Colonic mucosa (tissue), 4 donors: ENCODE data around the gene HNRNPH3. TPM values are rescaled to one million over a fixed set of nuclear protein-coding genes. Genes with fewer than 3 reads are reported as not detected.

Source experiments
- DNase-seq: peaks from one replicate; pipeline ENCODE4 v3.0.0-alpha.2; 2020
- H3K27ac ChIP-seq: fragments of 200-600 bp; one replicate; pipeline ENCODE4 v1.8.0; 2021
- H3K27me3 ChIP-seq: fragments of 200-600 bp; one replicate; pipeline ENCODE4 v1.8.0; 2021
- H3K36me3 ChIP-seq: fragments of 200-600 bp; one replicate; pipeline ENCODE4 v1.8.0; 2021
- H3K4me1 ChIP-seq: fragments of 200-600 bp; one replicate; pipeline ENCODE4 v1.8.0; 2021; ENCODE audit warnings: mild to moderate bottlenecking
- H3K4me3 ChIP-seq: fragments of 200-600 bp; one replicate; pipeline ENCODE4 v1.8.0; 2021
- H3K9ac ChIP-seq, 2 donors: one replicate each; pipeline ENCODE4 v1.7.0; 2013; ENCODE audit warnings: control low read depth in 2 of 2, low read depth in 2 of 2, low read length in 2 of 2
- H3K9me3 ChIP-seq: fragments of 200-600 bp; one replicate; pipeline ENCODE4 v1.8.0; 2021
- intact Hi-C: fragments of 100-400 bp; cut with DNase I; formaldehyde crosslinking; loops from one replicate; pipeline ENCODE4 v1.14.1; 2022
- total RNA-seq, 2 donors: library from RNA; stranded (reverse); fragmentation: NEBNext Ultra II Directional in 1 of 2; extraction: Animal tissue kit (Norgen Biotek cat#: 25700) in 1 of 2; gene quantifications; one replicate each; pipeline ENCODE4 v1.2.1, GENCODE V29; 2021
- TF ChIP-seq, protein P1 (sequence below): fragments of 200-600 bp; IDR thresholded peaks from one replicate; pipeline ENCODE4 v1.8.0; 2022; ENCODE audit warnings: antibody characterized with exemption, mild to moderate bottlenecking
- donor health status: healthy.
- donor health status: DM: no; HTN: no; CAD: no.
- donor health status: DM: no; HTN: no; CAD: no.

Gene HNRNPH3, protein sequence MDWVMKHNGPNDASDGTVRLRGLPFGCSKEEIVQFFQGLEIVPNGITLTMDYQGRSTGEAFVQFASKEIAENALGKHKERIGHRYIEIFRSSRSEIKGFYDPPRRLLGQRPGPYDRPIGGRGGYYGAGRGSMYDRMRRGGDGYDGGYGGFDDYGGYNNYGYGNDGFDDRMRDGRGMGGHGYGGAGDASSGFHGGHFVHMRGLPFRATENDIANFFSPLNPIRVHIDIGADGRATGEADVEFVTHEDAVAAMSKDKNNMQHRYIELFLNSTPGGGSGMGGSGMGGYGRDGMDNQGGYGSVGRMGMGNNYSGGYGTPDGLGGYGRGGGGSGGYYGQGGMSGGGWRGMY
- 100 to 1,000 TPM in 1 of 2 donors, 10 to 100 TPM in 1; 74.4 to 130 TPM for total RNA-seq

DNA sequence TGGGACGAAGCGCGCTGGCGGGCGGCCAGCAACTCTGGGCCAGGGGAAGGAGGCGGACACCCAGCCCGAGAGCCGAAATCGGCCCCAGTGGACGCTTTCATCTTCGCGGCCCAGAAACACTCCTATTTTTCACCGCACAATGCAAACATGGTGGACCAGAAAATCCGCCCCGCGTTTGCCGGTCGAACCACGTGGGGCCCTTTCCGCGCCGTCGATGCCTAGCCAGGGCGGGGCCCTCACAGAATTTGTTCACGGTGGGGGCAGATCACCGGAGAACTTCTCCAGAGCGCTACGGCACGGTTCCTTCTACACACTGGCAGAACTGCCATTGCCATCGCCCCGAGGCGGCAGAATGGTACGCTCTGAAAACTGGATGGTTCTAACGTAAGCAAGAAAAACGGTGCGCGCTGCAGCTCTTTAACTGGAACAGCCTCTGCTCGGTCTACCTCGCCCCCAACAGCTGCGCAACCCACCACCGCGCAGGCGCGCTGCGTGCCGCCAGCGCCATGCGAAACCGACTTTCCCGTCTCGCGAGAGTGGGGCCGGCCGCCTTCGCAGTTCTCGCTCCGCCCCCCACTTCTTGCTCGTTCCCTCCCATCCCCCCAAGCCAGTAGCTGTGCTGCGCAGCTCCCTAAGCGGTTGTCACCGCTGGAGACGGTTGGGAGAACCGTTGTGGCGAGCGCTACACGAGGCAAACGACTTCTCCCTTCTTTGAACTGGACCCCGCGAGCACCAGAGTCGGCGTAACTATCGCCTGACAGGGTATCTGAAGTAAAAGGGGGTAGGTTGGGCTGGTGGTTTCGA lies at the start of gene HNRNPH3:
TSS of gene HNRNPH3 (plus strand) at position 610 of the 804 bp plus-strand sequence. CDS start 5,158 bp downstream, outside the sequence.
- Histone ChIP-seq H3K9me3 (no peaks in the 10 kb centered on the region), H3K4me3 (peak within 1 kb of the TSS; percentile 77), H3K9ac (peak within 1 kb of the TSS; percentile 93 to 97), H3K36me3 (no peaks in the 10 kb centered on the region), H3K27ac (peak within 1 kb of the TSS; percentile 98), H3K4me1 (peaks cover 12% of the 10 kb centered on the region), H3K27me3 (no peaks in the 10 kb centered on the region)
- TF ChIP-seq, protein P1, sequence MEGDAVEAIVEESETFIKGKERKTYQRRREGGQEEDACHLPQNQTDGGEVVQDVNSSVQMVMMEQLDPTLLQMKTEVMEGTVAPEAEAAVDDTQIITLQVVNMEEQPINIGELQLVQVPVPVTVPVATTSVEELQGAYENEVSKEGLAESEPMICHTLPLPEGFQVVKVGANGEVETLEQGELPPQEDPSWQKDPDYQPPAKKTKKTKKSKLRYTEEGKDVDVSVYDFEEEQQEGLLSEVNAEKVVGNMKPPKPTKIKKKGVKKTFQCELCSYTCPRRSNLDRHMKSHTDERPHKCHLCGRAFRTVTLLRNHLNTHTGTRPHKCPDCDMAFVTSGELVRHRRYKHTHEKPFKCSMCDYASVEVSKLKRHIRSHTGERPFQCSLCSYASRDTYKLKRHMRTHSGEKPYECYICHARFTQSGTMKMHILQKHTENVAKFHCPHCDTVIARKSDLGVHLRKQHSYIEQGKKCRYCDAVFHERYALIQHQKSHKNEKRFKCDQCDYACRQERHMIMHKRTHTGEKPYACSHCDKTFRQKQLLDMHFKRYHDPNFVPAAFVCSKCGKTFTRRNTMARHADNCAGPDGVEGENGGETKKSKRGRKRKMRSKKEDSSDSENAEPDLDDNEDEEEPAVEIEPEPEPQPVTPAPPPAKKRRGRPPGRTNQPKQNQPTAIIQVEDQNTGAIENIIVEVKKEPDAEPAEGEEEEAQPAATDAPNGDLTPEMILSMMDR: no peak
- intact Hi-C loops: no loop called here
- DNase-seq: peak; percentile 99

DNA sequence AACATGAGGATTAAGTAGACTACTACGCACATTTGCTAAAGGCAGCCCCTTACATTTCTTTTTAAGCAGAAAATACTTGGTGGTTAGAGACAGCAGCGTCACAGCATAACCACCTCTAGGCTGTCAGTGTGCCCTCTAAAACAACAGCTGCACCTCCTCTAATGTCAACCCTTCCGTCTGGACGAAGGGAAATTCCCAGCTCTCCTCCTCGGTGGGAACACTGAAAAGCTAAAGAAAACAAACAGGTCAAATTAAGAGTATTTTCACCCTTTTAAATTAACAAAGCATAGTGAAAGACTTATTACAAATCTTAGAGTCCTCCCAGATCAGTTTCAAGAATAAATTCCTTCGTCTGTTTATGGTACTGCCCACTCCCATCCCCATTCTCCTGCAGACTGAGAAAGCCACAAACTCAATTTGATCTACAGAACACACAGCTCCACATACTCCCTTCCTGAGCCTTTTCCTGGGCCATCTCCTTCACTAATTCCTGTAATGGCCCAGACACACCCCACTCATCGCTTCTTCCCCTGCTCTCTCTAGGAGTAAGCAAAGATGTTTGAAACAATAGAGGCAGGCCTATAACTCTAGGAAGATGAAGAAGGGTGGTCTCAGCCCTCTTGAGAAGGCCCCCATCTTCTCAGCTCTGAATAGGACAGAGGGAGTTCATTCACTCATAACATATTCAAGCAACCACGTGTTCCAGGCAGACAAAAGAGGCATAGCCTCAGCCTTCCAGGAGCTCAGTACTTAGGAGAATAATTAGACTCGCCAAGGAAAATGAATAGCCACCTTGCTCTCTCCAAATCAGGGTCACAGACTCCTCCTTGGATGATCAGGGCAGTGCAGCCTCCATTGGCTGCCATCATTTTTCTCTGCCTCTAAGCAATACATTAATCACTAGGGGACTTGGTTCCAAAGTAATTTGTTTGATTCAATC lies 47.5 kb upstream of the HNRNPH3 start:
- TF ChIP-seq, protein P1: no peak
- Histone ChIP-seq H3K9me3 (no peaks in the 10 kb centered on the region), H3K36me3 (no peaks in the 10 kb centered on the region), H3K27ac (no peak overlapping the region), H3K9ac (no peak overlapping the region), H3K4me3 (no peak overlapping the region), H3K4me1 (no peaks in the 10 kb centered on the region), H3K27me3 (no peaks in the 10 kb centered on the region)
- DNase-seq: no peak
- intact Hi-C loops: no loop called here

DNA sequence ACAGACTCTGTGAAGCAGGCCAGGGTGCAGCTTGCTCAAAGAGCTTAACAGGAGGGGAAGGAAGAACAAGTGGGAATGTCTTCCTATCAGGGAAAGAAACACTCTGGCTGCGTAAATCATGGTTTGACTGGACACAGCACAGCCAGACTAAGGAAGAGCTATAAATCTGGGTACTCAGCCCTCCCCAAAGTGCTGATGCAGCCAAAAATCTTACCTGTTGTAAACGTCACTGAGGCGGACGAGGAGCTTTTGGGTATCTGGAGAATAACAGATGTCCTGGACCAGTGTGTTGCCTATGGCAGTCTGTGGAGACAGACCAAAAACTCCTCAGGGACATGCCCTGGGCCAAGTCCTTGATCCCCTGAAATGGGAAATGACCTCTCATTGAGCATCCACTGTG lies 43.1 kb upstream of the HNRNPH3 start:
- intact Hi-C loops: no loop called here
- no peak for DNase-seq
- H3K36me3 ChIP-seq: no peaks in the 10 kb centered on the region
- no peak overlapping the region for H3K4me3 ChIP-seq
- H3K27ac ChIP-seq: no peak overlapping the region
- H3K27me3 ChIP-seq: no peaks in the 10 kb centered on the region
- TF ChIP-seq, protein P1: no peak
- no peaks in the 10 kb centered on the region for H3K4me1 ChIP-seq
- H3K9me3 ChIP-seq: no peaks in the 10 kb centered on the region
- H3K9ac ChIP-seq: no peak overlapping the region

DNA sequence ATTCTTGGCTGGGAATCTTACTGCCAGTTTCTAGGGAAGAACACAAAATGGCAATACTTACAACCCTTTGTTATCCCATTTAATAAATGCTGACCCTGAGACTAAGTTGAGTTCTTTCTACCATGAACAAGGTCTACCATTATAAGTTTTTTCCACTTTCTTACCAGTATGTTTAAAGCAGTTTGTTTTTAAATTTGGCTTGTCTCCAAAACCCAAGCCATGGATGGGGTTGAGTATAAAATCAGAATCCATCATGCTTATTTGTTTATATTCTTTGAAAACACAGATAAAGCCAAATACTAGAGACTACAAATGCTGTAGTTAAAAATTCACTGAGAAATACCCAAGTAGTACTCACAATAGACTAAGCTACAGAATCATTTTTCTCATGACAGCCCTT lies 41.1 kb upstream of the HNRNPH3 start:
- DNase-seq: no peak
- Histone ChIP-seq H3K9me3 (no peaks in the 10 kb centered on the region), H3K4me1 (no peaks in the 10 kb centered on the region), H3K27me3 (no peaks in the 10 kb centered on the region), H3K27ac (no peak overlapping the region), H3K4me3 (no peak overlapping the region), H3K9ac (no peak overlapping the region), H3K36me3 (no peaks in the 10 kb centered on the region)
- intact Hi-C loops: no loop called here
- TF ChIP-seq, protein P1: no peak
